DMS79 (cell line): ENCODE measurements around the gene MOG.
A peak's percentile ranks its signal among the peaks of the same experiment; 100 is the strongest.
"Not testable (repeated sequence)": the region's sequence is repeated elsewhere in the genome, so short reads cannot be mapped to it uniquely, and the experiment has no call there.

Experiments
- DNase-seq: peaks from one replicate; lab custom pipeline; 2025; lab: John Stamatoyannopoulos, UW

MOG gene

GRCh38 chr6:29641430-29642148, 15.3 kb upstream of the MOG start:
- DNase-seq, result no peak

- no peak for DNase-seq
Measured at GRCh38 chr6:29647927-29648642, 8.8 kb upstream of the MOG start.

- peak; percentile 92 for DNase-seq
Measured at GRCh38 chr6:29649701-29650673, 6.9 kb upstream of the MOG start.

- no peak for DNase-seq
Measured at GRCh38 chr6:29651413-29652197, 5.3 kb upstream of the MOG start.

GRCh38 chr6:29652198-29652584, 4.7 kb upstream of the MOG start:
- DNase-seq, result no peak

GRCh38 chr6:29653452-29654038, 3.3 kb upstream of the MOG start:
- DNase-seq, result peak; percentile 5

- DNase-seq, result no peak
Measured at GRCh38 chr6:29655658-29656057, 1.2 kb upstream of the MOG start.

GRCh38 chr6:29656157-29656556, 735 bp upstream of the MOG start:
- no peak for DNase-seq

- no peak for DNase-seq
Measured at GRCh38 chr6:29661071-29661470, 4.2 kb downstream of the MOG start.

- DNase-seq, result not testable (repeated sequence)
Measured at GRCh38 chr6:29661502-29662141, 4.7 kb downstream of the MOG start.

GRCh38 chr6:29663300-29664042, 6.6 kb downstream of the MOG start:
- no peak for DNase-seq

- no peak for DNase-seq
Measured at GRCh38 chr6:29665942-29666825, 9.3 kb downstream of the MOG start.

- DNase-seq, result no peak
Measured at GRCh38 chr6:29666826-29667130, 9.9 kb downstream of the MOG start.

- no peak for DNase-seq
Measured at GRCh38 chr6:29667158-29667557, 10.3 kb downstream of the MOG start.

GRCh38 chr6:29671026-29671425, 14.1 kb downstream of the MOG start:
- DNase-seq, result no peak

- DNase-seq, result not testable (repeated sequence)
Measured at GRCh38 chr6:29672116-29672515, 15.2 kb downstream of the MOG start.

GRCh38 chr6:29673161-29673560, 16.3 kb downstream of the MOG start:
- no peak for DNase-seq

- DNase-seq, result no peak
Measured at GRCh38 chr6:29674008-29674407, 17.1 kb downstream of the MOG start.

GRCh38 chr6:29675561-29675960, 18.7 kb downstream of the MOG start:
- no peak for DNase-seq
